Skeletal muscle cell (primary cell): ENCODE measurements around the gene RHEX.
"Not testable (repeated sequence)": the region's sequence is repeated elsewhere in the genome, so short reads cannot be mapped to it uniquely, and the experiment has no call there.

ENCODE experiments used
- DNase-seq: peaks from one replicate; pipeline ENCODE4 v3.0.0-alpha.2; 2010; ENCODE audit warnings: low read depth
- H3K4me3 ChIP-seq: 2 replicates; pipeline ENCODE4 v1.5.1; 2011; ENCODE audit warnings: low read depth, mild to moderate bottlenecking, control low read depth, low read length, moderate library complexity

Gene RHEX

GRCh38 chr1:206025283-206025820 lies 27.6 kb upstream of the RHEX start:
- no peak overlapping the region for H3K4me3 ChIP-seq
- DNase-seq = no peak

- DNase-seq = peak; percentile 13
Measured at GRCh38 chr1:206029484-206029883, 23.5 kb upstream of the RHEX start.

GRCh38 chr1:206030191-206030590 lies 22.8 kb upstream of the RHEX start:
- no peak for DNase-seq
- no peak overlapping the region for H3K4me3 ChIP-seq

More at GRCh38 chr1:206029484-206029883, 23.5 kb upstream of the RHEX start:
- no peak overlapping the region for H3K4me3 ChIP-seq

GRCh38 chr1:206030714-206031113 lies 22.3 kb upstream of the RHEX start:
- no peak overlapping the region for H3K4me3 ChIP-seq
- peak; percentile 26 for DNase-seq

- no peak for DNase-seq
- H3K4me3 ChIP-seq = no peak overlapping the region
Measured at GRCh38 chr1:206032380-206033140, 20.4 kb upstream of the RHEX start.

- H3K4me3 ChIP-seq = no peak overlapping the region
- DNase-seq = no peak
Measured at GRCh38 chr1:206035027-206035426, 17.9 kb upstream of the RHEX start.

- DNase-seq = no peak
- H3K4me3 ChIP-seq = no peak overlapping the region
Measured at GRCh38 chr1:206036663-206037455, 16.1 kb upstream of the RHEX start.

- no peak for DNase-seq
- no peak overlapping the region for H3K4me3 ChIP-seq
Measured at GRCh38 chr1:206037581-206037980, 15.4 kb upstream of the RHEX start.

- no peak for DNase-seq
- no peak overlapping the region for H3K4me3 ChIP-seq
Measured at GRCh38 chr1:206039046-206039973, 13.7 kb upstream of the RHEX start.

- H3K4me3 ChIP-seq = no peak overlapping the region
- DNase-seq = no peak
Measured at GRCh38 chr1:206040328-206040727, 12.6 kb upstream of the RHEX start.

- no peak for DNase-seq
- no peak overlapping the region for H3K4me3 ChIP-seq
Measured at GRCh38 chr1:206041640-206042039, 11.3 kb upstream of the RHEX start.

- no peak overlapping the region for H3K4me3 ChIP-seq
- no peak for DNase-seq
Measured at GRCh38 chr1:206047271-206047670, 5.7 kb upstream of the RHEX start.

- no peak for DNase-seq
Measured at GRCh38 chr1:206048582-206048981, 4.4 kb upstream of the RHEX start.

GRCh38 chr1:206049293-206049692 lies 3.7 kb upstream of the RHEX start:
- DNase-seq = no peak
- no peak overlapping the region for H3K4me3 ChIP-seq

More at GRCh38 chr1:206048582-206048981, 4.4 kb upstream of the RHEX start:
- no peak overlapping the region for H3K4me3 ChIP-seq

- DNase-seq = no peak
- no peak overlapping the region for H3K4me3 ChIP-seq
Measured at GRCh38 chr1:206049919-206050600, 2.9 kb upstream of the RHEX start.

- no peak for DNase-seq
- no peak overlapping the region for H3K4me3 ChIP-seq
Measured at GRCh38 chr1:206050655-206051235, 2.2 kb upstream of the RHEX start.

- H3K4me3 ChIP-seq, DNase-seq: not testable (repeated sequence)
Measured at GRCh38 chr1:206052231-206052865, 625 bp upstream of the RHEX start.

GRCh38 chr1:206053616-206054015 lies 643 bp downstream of the RHEX start:
- not testable (repeated sequence) for DNase-seq, H3K4me3 ChIP-seq
